ENCODE data around the gene OR2H1.
"Not testable (repeated sequence)": the region's sequence is repeated elsewhere in the genome, so short reads cannot be mapped to it uniquely, and the experiment has no call there.

OR2H1 gene

DNA sequence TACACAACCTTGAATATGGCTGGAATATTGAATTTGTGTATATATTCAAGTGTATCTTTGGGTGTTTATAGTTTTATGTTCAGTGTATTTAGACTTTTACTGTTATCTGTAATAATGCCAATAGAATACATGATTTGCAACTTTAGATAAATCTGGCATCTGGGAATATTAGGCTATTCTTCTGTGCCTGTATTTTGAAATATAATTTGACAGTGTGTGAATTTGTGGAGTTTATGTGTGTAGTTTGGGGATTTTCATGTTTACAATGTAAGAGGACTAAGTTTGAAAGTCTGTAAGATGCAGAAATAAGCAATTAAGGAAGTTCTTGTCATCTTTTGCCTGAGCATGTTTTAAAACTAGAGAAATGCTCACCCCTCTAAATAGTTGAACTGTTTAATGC, 17.9 kb upstream of the OR2H1 start, which contains the start of gene OR10C1:
OR10C1 (plus strand) TSS at position 301 of the 400 bp plus-strand sequence. CDS start 710 bp downstream, outside the sequence.
- TF ChIP-seq, protein P1, sequence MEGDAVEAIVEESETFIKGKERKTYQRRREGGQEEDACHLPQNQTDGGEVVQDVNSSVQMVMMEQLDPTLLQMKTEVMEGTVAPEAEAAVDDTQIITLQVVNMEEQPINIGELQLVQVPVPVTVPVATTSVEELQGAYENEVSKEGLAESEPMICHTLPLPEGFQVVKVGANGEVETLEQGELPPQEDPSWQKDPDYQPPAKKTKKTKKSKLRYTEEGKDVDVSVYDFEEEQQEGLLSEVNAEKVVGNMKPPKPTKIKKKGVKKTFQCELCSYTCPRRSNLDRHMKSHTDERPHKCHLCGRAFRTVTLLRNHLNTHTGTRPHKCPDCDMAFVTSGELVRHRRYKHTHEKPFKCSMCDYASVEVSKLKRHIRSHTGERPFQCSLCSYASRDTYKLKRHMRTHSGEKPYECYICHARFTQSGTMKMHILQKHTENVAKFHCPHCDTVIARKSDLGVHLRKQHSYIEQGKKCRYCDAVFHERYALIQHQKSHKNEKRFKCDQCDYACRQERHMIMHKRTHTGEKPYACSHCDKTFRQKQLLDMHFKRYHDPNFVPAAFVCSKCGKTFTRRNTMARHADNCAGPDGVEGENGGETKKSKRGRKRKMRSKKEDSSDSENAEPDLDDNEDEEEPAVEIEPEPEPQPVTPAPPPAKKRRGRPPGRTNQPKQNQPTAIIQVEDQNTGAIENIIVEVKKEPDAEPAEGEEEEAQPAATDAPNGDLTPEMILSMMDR (IDR thresholded peaks at IDR 0.05; ENCODE audit: control extremely low read depth, extremely low read depth, low read depth, missing control alignments): no peak
- DNase-seq (ENCODE audit: extremely low spot score): no peak
- POLR2A ChIA-PET: no interaction called here
- CTCF ChIA-PET: interaction anchor here (1.1 kb wide), 1 partner anchor 8 kb away, joined by 3 read pairs; no protein-coding TSS in a partner anchor

DNA sequence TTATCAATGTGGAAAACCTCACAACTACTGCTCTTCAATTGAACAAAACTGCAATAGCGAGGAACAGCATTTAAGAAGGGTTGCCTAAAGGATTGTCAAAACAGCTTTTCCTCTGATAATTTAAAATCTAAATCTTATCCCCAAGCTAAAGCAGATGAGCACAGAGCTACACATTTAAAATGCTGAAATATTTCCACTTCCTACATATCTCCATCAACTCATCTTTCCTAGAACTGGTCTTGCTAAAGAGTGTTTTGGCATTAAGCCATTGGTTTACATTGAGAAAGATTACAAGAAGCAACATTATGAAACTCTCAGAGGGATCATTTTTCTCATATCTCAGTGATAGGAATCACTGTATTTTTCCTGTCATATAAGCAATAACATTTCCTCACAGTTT, 14.2 kb upstream of the OR2H1 start:
- CTCF ChIA-PET: no interaction called here
- no peak for DNase-seq (ENCODE audit: extremely low spot score)
- POLR2A ChIA-PET: no interaction called here
- TF ChIP-seq, protein P1 (IDR thresholded peaks at IDR 0.05; ENCODE audit: control extremely low read depth, extremely low read depth, low read depth, missing control alignments): no peak

DNA sequence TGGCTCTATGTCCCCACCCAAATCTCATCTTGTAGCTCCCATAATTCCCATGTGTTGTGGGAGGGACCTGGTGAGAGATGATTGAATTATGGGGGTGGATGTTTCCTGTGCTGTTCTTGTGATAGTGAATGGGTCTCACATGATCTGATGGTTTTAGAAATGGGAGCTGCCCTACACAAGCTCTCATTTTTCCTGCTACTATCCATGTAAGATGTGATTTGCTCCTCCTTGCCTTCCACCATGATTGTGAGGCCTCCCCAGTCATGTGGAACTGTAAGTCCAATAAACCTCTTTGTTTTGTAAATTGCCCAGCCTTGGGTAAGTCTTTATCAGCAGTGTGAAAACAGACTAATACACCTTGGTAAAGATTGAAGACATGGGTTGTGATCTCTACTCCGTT, 12.9 kb upstream of the OR2H1 start:
- DNase-seq (ENCODE audit: extremely low spot score); CTCF ChIA-PET; POLR2A ChIA-PET: not testable (repeated sequence)

DNA sequence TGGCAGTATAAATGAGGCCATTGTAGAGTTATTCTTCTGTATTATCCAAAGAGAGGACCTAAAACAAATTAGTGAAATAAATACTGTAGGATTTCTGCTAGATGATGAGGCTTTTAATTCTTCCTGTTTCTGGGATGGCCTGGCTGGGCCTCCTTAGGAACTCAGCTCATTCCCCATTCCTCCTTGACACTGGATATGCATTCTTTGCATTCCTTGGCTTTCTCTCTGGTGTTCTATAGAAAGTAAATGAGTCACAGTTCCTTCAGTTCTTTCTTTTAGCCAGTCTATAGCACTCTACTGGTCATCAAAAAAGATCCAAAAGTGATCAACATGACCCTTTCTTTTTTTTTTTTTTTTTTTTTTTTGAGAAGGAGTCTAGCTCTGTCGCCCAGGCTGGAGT, 9.3 kb upstream of the OR2H1 start:
- TF ChIP-seq, protein P1 (IDR thresholded peaks at IDR 0.05; ENCODE audit: control extremely low read depth, extremely low read depth, low read depth, missing control alignments): no peak
- no peak for DNase-seq (ENCODE audit: extremely low spot score)
- ChIA-PET CTCF (no interaction called here), POLR2A (no interaction called here)

DNA sequence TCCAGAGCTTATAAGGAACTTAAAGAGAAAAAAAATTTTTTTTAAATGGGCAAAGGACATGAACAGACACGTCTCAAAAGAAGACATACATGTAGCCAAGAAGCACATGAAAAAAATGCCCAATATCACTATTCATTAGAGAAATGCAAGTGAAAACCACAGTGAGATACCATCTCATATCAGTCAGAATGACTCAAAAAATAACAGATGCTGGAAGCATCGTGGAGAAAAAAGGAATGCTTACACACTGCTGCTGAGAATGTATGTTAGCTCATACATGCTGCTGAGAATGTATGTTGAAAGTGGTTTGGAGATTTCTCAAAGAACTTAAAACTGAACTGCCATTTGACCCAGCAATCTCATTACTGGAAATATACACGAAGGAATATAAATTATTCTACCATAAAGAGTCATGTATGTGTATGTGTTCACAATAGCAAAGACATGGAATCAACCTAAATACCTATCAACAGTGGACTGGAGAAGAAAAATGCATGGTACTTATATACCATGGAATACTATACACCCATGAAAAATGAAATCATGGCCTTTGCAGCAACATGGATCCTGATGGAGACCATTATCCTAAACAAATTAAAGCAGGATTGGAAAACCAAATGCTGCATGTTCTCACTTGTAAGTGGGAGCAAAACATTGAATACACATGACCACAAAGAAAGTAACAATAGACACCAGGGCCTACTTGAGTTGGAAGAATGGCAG, 5.3 kb upstream of the OR2H1 start:
- TF ChIP-seq, protein P1 (IDR thresholded peaks at IDR 0.05; ENCODE audit: control extremely low read depth, extremely low read depth, low read depth, missing control alignments): no peak
- ChIA-PET POLR2A (no interaction called here), CTCF (no interaction called here)
- DNase-seq (ENCODE audit: extremely low spot score): no peak

DNA sequence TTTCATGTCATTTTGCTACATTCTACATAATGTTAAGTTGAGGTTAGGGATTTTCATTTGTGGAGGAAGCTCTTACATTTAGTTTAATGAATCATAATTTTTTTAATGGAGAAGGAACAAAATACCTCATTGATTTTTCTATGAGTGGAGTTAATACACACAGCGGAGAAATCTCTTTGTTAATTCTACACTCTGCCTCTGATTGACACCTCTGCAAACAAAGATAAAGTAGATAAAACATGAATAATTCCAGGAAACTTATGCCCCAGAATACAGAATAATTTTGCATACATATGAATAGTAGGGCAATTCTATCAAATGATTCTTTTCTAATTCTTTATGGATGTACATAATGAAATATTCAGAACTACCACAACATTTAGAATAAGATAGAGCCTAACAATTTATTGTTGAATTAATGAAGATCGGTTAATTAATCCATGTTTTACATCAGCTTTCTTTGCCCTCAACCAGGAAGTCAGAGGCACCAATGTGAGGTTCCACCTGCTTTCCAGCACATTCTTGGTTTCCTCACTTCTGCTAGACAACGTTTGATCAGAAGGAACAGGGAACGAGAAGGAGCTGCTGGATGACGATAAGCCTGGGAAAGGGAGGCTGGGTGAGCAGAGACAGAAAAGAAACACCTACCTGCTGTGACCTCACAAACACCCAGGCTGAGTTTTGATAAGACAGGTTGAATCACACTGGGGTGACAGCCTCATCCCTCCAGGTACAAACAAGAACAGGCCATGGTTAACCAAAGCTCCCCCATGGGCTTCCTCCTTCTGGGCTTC, 4.3 kb downstream of the OR2H1 start:
- POLR2A ChIA-PET: no interaction called here
- no peak for DNase-seq (ENCODE audit: extremely low spot score)
- TF ChIP-seq, protein P1 (IDR thresholded peaks at IDR 0.05; ENCODE audit: control extremely low read depth, extremely low read depth, low read depth, missing control alignments): no peak
- CTCF ChIA-PET: no interaction called here

DNA sequence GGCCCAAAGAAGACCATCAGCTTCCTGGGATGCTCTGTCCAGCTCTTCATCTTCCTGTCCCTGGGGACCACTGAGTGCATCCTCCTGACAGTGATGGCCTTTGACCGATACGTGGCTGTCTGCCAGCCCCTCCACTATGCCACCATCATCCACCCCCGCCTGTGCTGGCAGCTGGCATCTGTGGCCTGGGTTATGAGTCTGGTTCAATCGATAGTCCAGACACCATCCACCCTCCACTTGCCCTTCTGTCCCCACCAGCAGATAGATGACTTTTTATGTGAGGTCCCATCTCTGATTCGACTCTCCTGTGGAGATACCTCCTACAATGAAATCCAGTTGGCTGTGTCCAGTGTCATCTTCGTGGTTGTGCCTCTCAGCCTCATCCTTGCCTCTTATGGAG, 5.1 kb downstream of the OR2H1 start:
- ChIA-PET POLR2A (no interaction called here), CTCF (no interaction called here)
- DNase-seq (ENCODE audit: extremely low spot score): no peak
- TF ChIP-seq, protein P1 (IDR thresholded peaks at IDR 0.05; ENCODE audit: control extremely low read depth, extremely low read depth, low read depth, missing control alignments): no peak
